ENCODE data around the gene ACVR1B.

The ACVR1B gene

DNA sequence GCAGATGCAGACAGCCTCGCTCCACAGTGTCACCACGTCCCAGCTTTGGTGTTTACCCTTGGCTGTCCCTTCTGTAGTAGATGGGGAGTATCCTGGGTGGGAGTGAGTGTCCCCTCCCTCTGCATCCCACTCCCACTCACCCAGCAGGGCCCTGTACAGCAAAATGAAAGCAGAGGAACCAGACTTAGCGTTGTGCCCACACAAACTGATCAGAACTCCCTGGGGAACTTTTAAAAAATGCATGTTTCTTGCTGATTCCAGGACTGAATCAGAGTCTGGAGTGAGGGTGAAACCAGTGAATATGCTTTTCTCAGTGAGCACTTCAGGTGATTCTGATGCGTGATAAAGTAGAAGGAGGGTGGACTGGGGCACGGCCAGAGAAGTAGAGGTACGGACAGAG is 41.3 kb upstream of the ACVR1B start:
- Histone ChIP-seq H3K9me3 (ENCODE audit: control insufficient read depth in 1 of 2, low read length in 2 of 2) (no peaks in the 10 kb centered on the region), H3K4me3 (ENCODE audit: low read depth in 1 of 2, low read length in 2 of 2) (no peak overlapping the region), H3K9ac (ENCODE audit: low read depth in 1 of 2, low read length in 2 of 2) (peak overlapping the region in 1 of 2 donors; percentile 5), H3K4me1 (ENCODE audit: control insufficient read depth in 1 of 2, insufficient read depth in 2 of 2, low read length in 2 of 2) (peaks cover 27 to 31% of the 10 kb centered on the region in 2 donors), H3K36me3 (ENCODE audit: control insufficient read depth in 1 of 2, insufficient read depth in 2 of 2, low read length in 2 of 2) (peaks cover 0 to 3% of the 10 kb centered on the region in 2 donors), H3K27ac (ENCODE audit: low read depth, low read length) (no peak overlapping the region), H3K27me3 (ENCODE audit: control insufficient read depth in 1 of 2, insufficient read depth in 2 of 2, low read length in 2 of 2) (no peaks in the 10 kb centered on the region)

DNA sequence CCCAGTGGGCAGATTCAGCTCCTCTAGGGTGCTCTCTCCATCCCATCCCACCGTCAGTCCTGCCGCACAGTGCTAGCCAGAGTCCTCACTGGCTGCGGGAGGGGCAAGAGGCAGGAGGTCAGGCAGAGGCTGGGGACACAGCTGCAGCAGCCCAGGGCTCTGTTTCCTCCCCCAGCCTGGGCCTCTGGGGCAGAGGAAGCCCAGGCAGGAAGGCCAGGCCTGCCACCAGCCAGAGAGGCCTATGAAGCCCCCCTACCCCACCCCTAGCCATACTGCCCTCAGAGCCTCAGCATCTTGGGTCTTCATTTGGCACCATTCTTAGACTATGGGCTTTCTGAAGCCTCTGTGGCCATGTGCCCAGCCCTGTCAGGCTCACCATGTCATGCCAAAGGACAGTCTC is 40.8 kb upstream of the ACVR1B start:
- Histone ChIP-seq H3K27ac (ENCODE audit: low read depth, low read length) (peak overlapping the region; percentile 59), H3K4me1 (ENCODE audit: control insufficient read depth in 1 of 2, insufficient read depth in 2 of 2, low read length in 2 of 2) (peaks cover 26 to 31% of the 10 kb centered on the region in 2 donors), H3K36me3 (ENCODE audit: control insufficient read depth in 1 of 2, insufficient read depth in 2 of 2, low read length in 2 of 2) (peaks cover 0 to 5% of the 10 kb centered on the region in 2 donors), H3K9me3 (ENCODE audit: control insufficient read depth in 1 of 2, low read length in 2 of 2) (no peaks in the 10 kb centered on the region), H3K27me3 (ENCODE audit: control insufficient read depth in 1 of 2, insufficient read depth in 2 of 2, low read length in 2 of 2) (no peaks in the 10 kb centered on the region), H3K9ac (ENCODE audit: low read depth in 1 of 2, low read length in 2 of 2) (no peak overlapping the region), H3K4me3 (ENCODE audit: low read depth in 1 of 2, low read length in 2 of 2) (no peak overlapping the region)

DNA sequence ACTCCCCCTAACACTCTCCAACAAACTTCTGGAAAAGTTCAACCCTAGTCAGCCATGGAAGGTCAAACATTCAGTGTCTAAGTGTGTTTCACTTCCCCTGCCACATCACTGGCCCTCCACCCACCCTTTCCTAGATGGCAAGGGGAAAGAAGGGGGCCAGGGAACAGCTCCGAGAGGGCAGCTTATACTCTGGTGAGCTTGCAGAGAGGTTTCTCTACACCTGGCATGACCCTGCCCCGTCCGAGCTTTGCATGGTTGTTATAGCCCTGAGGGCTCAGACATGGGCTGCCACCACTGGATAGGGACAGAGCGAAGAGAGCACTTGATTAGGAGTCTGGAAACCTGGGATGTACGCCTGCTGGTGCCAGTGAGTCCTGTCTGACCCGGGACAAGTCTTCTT is 40.2 kb upstream of the ACVR1B start:
- no peaks in the 10 kb centered on the region for H3K9me3 ChIP-seq (ENCODE audit: control insufficient read depth in 1 of 2, low read length in 2 of 2)
- H3K36me3 ChIP-seq (ENCODE audit: control insufficient read depth in 1 of 2, insufficient read depth in 2 of 2, low read length in 2 of 2) = peaks cover 0 to 9% of the 10 kb centered on the region in 2 donors
- H3K27ac ChIP-seq (ENCODE audit: low read depth, low read length) = peak overlapping the region; percentile 59
- peaks cover 21 to 27% of the 10 kb centered on the region in 2 donors for H3K4me1 ChIP-seq (ENCODE audit: control insufficient read depth in 1 of 2, insufficient read depth in 2 of 2, low read length in 2 of 2)
- no peak overlapping the region for H3K9ac ChIP-seq (ENCODE audit: low read depth in 1 of 2, low read length in 2 of 2)
- H3K27me3 ChIP-seq (ENCODE audit: control insufficient read depth in 1 of 2, insufficient read depth in 2 of 2, low read length in 2 of 2) = no peaks in the 10 kb centered on the region
- no peak overlapping the region for H3K4me3 ChIP-seq (ENCODE audit: low read depth in 1 of 2, low read length in 2 of 2)

DNA sequence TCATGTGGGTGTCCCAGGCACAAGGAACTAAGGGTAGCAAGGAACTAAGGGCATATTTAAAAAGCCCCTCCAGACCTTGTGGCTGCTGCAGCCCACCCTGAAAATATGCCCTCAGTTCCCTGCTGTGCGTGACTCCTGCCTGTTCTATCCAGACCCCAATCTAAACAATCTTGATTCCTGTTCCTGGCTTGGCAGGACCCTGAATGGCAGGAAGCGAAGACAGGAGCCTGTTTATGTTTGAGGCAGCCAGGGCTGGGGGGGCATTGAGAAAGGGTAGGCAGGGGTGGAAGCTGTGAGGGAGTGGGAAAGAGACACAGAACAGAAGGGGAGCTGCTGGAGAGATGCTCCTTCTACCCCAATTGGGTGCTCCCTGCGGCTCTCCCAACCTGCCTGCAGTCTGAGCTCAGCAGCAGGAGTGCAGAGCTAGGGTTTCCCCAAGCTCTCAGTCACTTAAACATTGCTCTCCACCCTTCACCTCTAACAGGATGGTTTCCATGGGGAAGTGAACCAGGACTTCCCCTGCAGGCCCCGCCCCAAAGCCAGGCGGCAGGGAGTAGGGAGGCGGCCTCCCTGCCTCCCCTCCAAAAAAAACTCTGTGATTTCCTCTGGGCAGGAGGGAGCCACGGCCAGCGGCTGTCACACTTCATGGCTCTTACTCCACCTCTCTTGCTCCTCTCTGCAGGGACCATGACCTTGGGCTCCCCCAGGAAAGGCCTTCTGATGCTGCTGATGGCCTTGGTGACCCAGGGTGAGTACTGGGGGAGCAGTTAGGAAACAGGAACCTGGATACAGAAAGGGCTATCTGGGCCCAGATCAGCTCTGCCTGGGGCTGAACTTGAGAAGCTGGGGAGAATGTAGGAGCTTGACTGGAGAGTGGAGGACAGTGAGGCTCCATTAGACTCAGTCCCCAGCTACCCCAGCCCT is 39.4 kb upstream of the ACVR1B start:
- peak overlapping the region; percentile 51 for H3K27ac ChIP-seq (ENCODE audit: low read depth, low read length)
- H3K4me3 ChIP-seq (ENCODE audit: low read depth in 1 of 2, low read length in 2 of 2) = peak overlapping the region in 1 of 2 donors; percentile 28
- peaks cover 0 to 9% of the 10 kb centered on the region in 2 donors for H3K36me3 ChIP-seq (ENCODE audit: control insufficient read depth in 1 of 2, insufficient read depth in 2 of 2, low read length in 2 of 2)
- no peak overlapping the region for H3K9ac ChIP-seq (ENCODE audit: low read depth in 1 of 2, low read length in 2 of 2)
- H3K4me1 ChIP-seq (ENCODE audit: control insufficient read depth in 1 of 2, insufficient read depth in 2 of 2, low read length in 2 of 2) = peaks cover 20 to 27% of the 10 kb centered on the region in 2 donors
- H3K9me3 ChIP-seq (ENCODE audit: control insufficient read depth in 1 of 2, low read length in 2 of 2) = no peaks in the 10 kb centered on the region
- no peaks in the 10 kb centered on the region for H3K27me3 ChIP-seq (ENCODE audit: control insufficient read depth in 1 of 2, insufficient read depth in 2 of 2, low read length in 2 of 2)

GRCh38 chr12:51913071-51914033 is 38.1 kb upstream of the ACVR1B start:
- Histone ChIP-seq H3K36me3 (ENCODE audit: control insufficient read depth in 1 of 2, insufficient read depth in 2 of 2, low read length in 2 of 2) (peaks cover 0 to 9% of the 10 kb centered on the region in 2 donors), H3K9me3 (ENCODE audit: control insufficient read depth in 1 of 2, low read length in 2 of 2) (no peaks in the 10 kb centered on the region), H3K27me3 (ENCODE audit: control insufficient read depth in 1 of 2, insufficient read depth in 2 of 2, low read length in 2 of 2) (no peaks in the 10 kb centered on the region), H3K27ac (ENCODE audit: low read depth, low read length) (no peak overlapping the region), H3K4me1 (ENCODE audit: control insufficient read depth in 1 of 2, insufficient read depth in 2 of 2, low read length in 2 of 2) (peaks cover 32 to 40% of the 10 kb centered on the region in 2 donors), H3K9ac (ENCODE audit: low read depth in 1 of 2, low read length in 2 of 2) (no peak overlapping the region), H3K4me3 (ENCODE audit: low read depth in 1 of 2, low read length in 2 of 2) (no peak overlapping the region)

DNA sequence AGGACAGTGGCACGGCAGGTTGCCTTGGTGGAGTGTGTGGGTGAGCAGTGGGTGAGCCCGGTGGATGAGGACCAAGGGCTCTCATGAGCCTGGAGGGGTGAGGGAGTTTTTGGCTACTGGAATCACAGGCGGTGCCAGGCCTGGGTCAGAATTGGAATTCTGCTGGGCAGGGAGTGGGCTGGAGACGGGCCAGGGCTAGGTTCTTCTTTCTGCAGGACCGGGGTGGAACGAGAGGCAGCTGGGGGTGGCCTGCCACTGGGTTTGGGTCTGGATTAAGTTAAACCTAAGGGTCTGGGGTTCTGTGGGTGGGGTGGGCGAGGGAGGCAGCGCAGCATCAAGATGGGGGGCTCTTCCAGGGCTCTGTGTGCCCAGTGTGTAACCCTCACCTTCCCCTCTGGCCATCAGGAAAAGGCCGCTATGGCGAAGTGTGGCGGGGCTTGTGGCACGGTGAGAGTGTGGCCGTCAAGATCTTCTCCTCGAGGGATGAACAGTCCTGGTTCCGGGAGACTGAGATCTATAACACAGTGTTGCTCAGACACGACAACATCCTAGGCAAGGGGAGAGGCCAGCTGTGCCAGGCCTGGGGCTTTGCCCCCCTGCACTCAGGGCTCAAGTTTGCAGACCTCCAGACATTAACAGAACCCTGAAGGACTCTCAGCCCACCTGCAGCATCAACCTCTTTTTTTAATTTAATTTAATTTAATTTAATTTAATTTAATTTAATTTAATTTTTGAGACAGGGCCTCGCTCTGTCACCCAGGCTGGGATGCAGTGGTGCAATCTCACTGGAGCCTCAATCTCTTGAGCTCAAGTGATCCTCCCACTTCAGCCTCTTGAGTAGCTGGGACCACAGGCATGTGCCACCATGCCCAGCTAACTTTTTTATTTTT is 37.2 kb upstream of the ACVR1B start:
- no peaks in the 10 kb centered on the region for H3K27me3 ChIP-seq (ENCODE audit: control insufficient read depth in 1 of 2, insufficient read depth in 2 of 2, low read length in 2 of 2)
- peaks cover 32 to 40% of the 10 kb centered on the region in 2 donors for H3K4me1 ChIP-seq (ENCODE audit: control insufficient read depth in 1 of 2, insufficient read depth in 2 of 2, low read length in 2 of 2)
- no peaks in the 10 kb centered on the region for H3K9me3 ChIP-seq (ENCODE audit: control insufficient read depth in 1 of 2, low read length in 2 of 2)
- H3K9ac ChIP-seq (ENCODE audit: low read depth in 1 of 2, low read length in 2 of 2) = no peak overlapping the region
- no peak overlapping the region for H3K4me3 ChIP-seq (ENCODE audit: low read depth in 1 of 2, low read length in 2 of 2)
- H3K36me3 ChIP-seq (ENCODE audit: control insufficient read depth in 1 of 2, insufficient read depth in 2 of 2, low read length in 2 of 2) = peaks cover 0 to 11% of the 10 kb centered on the region in 2 donors
- H3K27ac ChIP-seq (ENCODE audit: low read depth, low read length) = no peak overlapping the region

- Histone ChIP-seq H3K4me3 (ENCODE audit: low read depth in 1 of 2, low read length in 2 of 2) (no peak overlapping the region), H3K27me3 (ENCODE audit: control insufficient read depth in 1 of 2, insufficient read depth in 2 of 2, low read length in 2 of 2) (no peaks in the 10 kb centered on the region), H3K36me3 (ENCODE audit: control insufficient read depth in 1 of 2, insufficient read depth in 2 of 2, low read length in 2 of 2) (peaks cover 0 to 11% of the 10 kb centered on the region in 2 donors), H3K4me1 (ENCODE audit: control insufficient read depth in 1 of 2, insufficient read depth in 2 of 2, low read length in 2 of 2) (peaks cover 32% of the 10 kb centered on the region in 2 donors), H3K9ac (ENCODE audit: low read depth in 1 of 2, low read length in 2 of 2) (no peak overlapping the region), H3K9me3 (ENCODE audit: control insufficient read depth in 1 of 2, low read length in 2 of 2) (no peaks in the 10 kb centered on the region), H3K27ac (ENCODE audit: low read depth, low read length) (no peak overlapping the region)
Measured at GRCh38 chr12:51915003-51915625, 36.4 kb upstream of the ACVR1B start.

DNA sequence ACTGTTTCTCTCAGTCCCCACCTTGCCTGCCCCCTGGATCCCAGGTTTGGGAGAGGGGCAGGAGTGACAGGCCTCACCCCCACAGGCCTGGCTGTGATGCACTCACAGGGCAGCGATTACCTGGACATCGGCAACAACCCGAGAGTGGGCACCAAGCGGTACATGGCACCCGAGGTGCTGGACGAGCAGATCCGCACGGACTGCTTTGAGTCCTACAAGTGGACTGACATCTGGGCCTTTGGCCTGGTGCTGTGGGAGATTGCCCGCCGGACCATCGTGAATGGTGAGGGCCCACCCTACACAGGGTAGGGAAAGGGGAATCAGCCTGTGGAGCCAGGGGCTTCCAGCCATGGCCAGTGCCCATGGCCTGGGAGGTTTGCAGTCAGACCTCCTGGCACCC is 35.5 kb upstream of the ACVR1B start:
- Histone ChIP-seq H3K4me3 (ENCODE audit: low read depth in 1 of 2, low read length in 2 of 2) (no peak overlapping the region), H3K27me3 (ENCODE audit: control insufficient read depth in 1 of 2, insufficient read depth in 2 of 2, low read length in 2 of 2) (no peaks in the 10 kb centered on the region), H3K36me3 (ENCODE audit: control insufficient read depth in 1 of 2, insufficient read depth in 2 of 2, low read length in 2 of 2) (peaks cover 0 to 11% of the 10 kb centered on the region in 2 donors), H3K27ac (ENCODE audit: low read depth, low read length) (no peak overlapping the region), H3K9me3 (ENCODE audit: control insufficient read depth in 1 of 2, low read length in 2 of 2) (no peaks in the 10 kb centered on the region), H3K4me1 (ENCODE audit: control insufficient read depth in 1 of 2, insufficient read depth in 2 of 2, low read length in 2 of 2) (peaks cover 28 to 32% of the 10 kb centered on the region in 2 donors), H3K9ac (ENCODE audit: low read depth in 1 of 2, low read length in 2 of 2) (no peak overlapping the region)

DNA sequence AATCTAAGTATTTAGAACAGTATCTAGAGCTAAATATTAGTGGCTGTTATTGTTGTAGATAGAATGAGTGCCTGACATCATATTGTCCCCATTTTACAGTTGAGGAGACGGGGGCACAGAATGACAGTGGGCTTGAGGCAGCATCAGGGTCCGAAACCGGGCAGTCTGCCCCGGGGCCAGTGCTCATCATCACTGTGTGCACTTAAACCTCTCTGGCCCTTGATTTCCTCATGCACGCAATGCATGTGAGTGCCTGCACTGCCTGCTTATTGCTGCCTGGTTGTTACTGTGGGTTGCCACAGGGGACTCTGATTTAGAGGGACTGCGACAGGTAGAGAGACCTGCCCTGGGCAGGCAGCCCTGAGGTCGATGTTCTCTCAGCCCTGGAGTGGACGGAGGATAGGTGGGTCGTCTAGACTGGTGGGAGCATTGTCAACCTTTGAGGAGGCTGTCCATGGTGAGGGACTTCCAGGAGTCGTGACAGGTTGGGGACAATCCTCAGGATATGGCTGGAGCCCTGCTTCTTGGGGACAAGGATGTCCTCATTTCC is 34.4 kb upstream of the ACVR1B start:
- Histone ChIP-seq H3K4me1 (ENCODE audit: control insufficient read depth in 1 of 2, insufficient read depth in 2 of 2, low read length in 2 of 2) (peaks cover 23 to 26% of the 10 kb centered on the region in 2 donors), H3K9me3 (ENCODE audit: control insufficient read depth in 1 of 2, low read length in 2 of 2) (no peaks in the 10 kb centered on the region), H3K27ac (ENCODE audit: low read depth, low read length) (no peak overlapping the region), H3K27me3 (ENCODE audit: control insufficient read depth in 1 of 2, insufficient read depth in 2 of 2, low read length in 2 of 2) (no peaks in the 10 kb centered on the region), H3K9ac (ENCODE audit: low read depth in 1 of 2, low read length in 2 of 2) (no peak overlapping the region), H3K36me3 (ENCODE audit: control insufficient read depth in 1 of 2, insufficient read depth in 2 of 2, low read length in 2 of 2) (peaks cover 0 to 11% of the 10 kb centered on the region in 2 donors), H3K4me3 (ENCODE audit: low read depth in 1 of 2, low read length in 2 of 2) (no peak overlapping the region)
